IPS DF 4.7 (cell line): Measurements from ENCODE around the gene NAA25.
"Not testable (repeated sequence)": the region's sequence is repeated elsewhere in the genome, so short reads cannot be mapped to it uniquely, and the experiment has no call there.

Experiments
- DNase-seq: peaks from one replicate; pipeline ENCODE4 v3.0.0-alpha.2; 2013; ENCODE audit warnings: low spot score; ENCODE audit errors: extremely low read depth

NAA25 gene

GRCh38 chr12:112010415-112011344, 97.9 kb downstream of the NAA25 start:
- no peak for DNase-seq

DNA sequence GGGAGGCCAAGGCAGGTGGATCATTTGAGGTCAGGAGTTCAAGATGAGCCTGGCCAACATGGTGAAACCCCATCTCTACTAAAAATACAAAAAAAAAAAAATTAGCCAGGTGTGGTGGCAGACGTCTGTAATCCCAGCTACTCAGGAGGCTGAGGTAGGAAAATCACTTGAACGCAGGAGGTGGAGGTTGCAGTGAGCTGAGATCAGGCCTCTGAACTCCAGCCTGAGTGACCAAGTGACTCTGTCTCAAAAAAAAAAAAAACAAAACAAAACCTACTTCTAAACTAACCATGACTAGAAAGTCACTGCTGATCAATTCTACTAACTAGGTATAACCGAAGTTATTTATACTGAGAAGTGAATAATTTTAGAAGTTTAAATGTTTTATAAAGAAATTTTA, 99.0 kb downstream of the NAA25 start:
- not testable (repeated sequence) for DNase-seq

- no peak for DNase-seq
Measured at GRCh38 chr12:112008918-112009317, 99.7 kb downstream of the NAA25 start.

- DNase-seq, result no peak
Measured at GRCh38 chr12:112007945-112008344, 100.6 kb downstream of the NAA25 start.

DNA sequence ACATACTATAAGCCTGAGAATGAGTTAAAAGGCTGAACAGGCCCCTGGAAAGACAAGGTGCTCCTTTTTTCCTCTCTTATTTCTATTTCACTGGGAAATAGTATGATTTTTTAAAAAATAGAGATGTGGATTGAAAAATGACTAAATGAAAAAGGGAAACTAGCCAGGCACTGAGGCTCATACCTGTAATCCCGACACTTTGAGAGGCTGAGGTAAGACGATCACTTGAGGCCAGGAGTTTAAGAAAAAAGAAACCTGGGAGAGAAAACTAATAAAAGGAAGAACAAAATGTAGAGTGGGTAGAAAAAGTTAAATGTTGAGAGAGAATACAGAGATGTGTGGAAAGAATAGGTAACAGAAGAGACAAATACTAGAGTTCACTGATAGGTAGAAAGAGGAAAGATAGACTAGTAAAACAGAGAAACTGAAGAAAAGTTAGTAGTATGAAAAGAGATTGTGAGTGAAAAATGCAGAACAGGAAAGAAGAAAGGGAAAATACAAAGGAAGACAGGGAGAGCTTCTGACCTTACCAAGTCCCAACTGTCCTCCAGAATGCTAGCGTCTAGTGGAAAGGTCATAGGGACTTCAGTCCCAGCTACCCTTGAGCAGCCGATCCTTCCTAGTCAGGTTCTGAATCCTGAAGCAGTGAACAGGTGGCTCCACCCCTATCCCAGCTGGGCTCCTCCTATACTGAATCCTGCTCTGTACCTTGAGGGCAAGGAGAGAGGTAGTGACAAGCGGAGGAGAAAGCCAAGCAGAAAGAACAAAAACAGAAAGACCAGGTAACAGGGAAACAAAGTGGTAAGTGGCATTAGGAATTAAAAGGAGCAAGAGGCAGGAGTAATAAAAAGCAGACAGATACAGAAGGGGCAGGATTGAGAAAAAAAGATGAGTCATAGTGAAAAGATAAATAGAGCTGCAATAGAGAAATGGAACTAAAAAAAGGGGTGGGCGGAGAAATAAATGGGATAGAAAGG, 102.9 kb downstream of the NAA25 start:
- DNase-seq, result peak; percentile 53

DNA sequence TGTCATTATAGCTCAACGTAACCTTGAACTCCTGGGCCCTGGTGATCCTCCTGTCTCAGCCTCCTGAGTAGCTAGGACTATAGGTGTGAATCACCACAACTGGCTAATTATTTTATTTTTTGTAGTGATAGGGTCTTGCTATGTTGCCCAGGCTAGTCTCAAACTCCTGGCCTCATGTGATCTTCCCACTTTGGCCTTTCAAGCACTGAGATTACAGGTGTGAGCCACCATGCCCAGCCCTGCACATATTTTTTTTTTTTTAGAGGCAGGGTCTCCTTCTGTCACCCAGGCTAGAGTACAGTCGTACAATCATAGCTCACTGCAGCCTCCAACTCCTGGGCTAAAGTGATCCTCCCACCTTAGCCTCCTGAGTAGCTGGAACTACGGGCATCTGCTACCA, 104.5 kb downstream of the NAA25 start:
- DNase-seq, result no peak

DNA sequence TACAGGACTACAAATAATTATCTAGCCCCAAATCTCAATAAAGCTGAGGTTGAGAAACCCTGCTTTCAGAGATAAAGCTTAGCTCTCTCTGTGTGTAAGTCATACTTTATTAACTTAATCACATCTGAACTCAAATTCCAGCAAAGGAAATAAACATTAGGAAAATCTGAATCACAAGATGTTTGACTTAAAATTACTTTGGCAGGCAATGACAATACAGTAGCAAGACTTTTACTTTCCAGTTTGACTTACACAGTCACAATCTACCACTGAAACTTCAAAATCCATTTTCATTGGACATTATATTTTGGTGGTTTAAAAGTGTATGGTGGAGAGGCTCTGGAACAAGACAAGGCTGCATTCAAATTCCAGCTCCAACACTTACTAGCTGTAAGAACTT, 107.0 kb downstream of the NAA25 start:
- DNase-seq, result no peak

DNA sequence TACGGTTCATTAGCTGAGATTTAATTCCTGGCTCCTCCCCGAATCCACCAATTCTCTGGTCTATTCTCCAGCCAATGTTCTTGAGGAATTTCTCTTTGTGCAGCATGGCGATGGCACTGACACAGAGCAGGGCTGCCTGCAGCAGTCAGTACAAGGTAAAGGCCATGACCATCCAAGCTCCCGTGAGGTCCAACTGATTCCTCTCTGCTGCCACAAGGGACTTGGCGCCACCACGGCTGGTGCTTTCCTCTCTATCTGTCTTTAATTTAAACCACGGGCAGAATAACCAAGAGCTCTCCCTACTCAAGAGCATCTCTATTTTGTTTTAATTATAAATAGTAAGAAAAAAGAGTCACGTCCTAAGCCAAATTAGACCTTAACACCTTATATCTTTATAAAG, 107.8 kb downstream of the NAA25 start:
- DNase-seq, result no peak

DNA sequence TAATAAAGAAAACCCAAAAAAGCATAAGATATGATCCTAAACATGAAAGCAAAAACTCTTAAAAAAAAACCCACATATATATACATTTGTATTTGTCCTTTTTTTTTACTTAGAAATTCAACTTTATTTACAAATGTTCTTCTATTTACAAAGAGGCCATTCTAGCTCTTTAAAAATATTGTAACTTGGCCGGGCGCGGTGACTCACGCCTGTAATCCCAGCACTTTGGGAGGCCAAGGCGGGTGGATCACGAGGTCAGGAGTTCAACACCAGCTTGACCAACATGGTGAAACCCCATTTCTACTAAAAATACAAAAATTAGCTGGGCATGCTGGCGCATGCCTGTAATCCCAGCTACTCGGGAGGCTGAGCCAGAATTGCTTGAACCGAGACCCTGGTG, 109.5 kb downstream of the NAA25 start:
- DNase-seq, result not testable (repeated sequence)

DNA sequence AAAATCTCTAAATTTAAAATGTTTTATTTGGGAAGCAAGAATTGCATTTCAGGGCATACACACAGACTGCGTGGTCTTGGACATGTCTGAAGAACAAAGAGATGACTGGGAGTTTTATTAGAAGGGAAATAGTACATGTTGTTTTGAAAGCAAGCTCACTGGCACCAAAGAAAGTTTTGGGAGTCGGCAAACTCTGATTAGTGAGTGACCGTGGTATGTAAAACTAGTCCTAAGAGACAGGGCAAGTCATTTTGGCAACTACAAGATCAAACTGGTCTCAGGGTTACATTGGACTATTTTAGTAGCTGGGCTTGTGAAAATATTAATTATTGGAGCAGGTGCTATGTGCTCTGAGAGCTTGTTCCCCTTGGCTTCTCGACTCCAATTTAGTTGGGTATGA, 110.6 kb downstream of the NAA25 start:
- no peak for DNase-seq

DNA sequence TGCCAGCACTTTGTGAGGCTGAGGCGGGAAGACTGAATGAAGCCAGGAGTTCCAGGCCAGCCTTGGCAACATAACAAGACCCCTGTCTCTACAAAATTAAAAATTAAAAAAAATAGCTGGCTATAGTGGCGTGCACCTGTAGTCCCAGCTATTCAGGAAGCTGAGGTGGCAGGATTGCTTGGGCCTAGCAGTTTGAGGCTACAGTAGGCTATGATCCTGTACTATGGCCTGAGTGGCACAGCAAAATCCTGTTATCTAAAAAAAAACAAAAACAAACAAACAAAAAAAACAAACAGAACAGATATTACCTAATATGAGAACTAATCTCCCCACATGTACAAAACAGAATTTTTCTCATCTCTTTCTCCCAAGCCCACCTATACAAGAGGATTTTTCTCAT, 111.3 kb downstream of the NAA25 start:
- DNase-seq, result no peak

DNA sequence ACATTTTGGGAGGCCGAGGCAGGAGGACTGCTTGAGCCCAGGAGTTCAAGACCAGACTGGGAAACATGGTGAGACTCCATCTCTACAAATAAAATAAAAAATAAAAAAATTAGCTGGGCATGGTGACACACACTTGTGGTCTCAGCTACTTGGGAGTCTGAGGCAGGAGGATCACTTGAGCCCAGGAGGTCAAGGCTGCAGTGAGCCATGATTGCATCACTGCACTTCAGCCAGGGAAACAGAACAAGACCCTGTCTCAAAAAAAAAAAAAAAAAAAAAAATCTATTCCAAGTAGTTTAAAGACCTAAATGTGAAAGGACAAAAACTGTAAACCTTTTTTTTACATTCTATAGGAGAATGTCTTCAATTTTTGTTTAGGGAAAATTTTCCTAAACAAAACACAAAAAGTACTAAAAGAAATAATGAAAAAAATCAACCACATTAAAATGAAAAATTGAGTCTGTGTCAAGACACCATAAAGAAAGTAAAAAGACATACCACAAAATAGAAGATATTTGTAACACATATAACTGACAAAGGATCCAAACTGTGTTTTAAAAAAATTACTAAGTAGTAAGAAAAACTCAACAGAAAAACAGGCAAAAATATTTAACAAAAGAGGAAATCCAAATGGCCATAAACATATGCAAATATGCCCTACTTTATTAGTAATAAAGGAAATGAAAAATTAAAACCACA, 112.7 kb downstream of the NAA25 start:
- DNase-seq, result no peak

DNA sequence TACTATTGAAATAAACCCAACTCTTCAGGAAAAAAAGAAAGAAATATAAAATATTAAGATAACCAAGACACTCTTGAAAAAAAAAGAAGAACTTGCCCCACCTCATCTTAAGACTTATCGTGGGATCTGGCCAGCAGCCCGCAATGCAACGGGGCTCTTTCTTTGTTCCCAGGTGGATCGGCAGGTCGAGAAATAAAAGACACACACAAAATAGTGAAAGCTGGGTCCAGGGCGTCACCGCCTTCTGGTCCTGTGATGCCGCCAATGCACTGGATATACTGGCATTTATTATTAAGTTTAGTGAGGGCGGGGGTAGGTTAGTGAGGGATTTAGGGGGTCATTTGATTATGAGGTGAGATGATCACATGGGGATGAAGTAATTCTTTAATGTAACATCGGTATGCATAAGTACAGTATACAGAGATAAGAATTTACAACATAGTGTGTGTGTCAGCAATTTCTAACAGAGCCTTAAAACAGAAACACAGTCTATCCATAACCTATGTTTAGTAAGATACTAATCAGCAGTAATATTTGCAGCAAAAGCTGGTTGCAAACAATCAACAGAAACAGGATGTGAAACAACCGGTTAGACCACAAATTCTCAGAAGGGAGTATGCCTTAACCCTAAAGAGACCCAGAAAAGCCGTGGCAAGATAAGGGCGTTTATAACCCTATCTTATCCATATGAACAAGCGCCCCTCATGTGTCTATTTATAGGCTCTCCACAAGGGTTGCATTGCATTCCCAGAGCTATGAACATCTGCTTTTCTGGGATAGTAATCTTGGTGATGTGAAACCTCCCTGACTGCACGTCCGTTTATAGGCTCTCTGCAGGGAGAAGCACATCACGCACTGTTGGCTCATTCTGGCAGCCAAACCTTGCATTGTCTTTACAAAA, 114.1 kb downstream of the NAA25 start:
- not testable (repeated sequence) for DNase-seq

DNA sequence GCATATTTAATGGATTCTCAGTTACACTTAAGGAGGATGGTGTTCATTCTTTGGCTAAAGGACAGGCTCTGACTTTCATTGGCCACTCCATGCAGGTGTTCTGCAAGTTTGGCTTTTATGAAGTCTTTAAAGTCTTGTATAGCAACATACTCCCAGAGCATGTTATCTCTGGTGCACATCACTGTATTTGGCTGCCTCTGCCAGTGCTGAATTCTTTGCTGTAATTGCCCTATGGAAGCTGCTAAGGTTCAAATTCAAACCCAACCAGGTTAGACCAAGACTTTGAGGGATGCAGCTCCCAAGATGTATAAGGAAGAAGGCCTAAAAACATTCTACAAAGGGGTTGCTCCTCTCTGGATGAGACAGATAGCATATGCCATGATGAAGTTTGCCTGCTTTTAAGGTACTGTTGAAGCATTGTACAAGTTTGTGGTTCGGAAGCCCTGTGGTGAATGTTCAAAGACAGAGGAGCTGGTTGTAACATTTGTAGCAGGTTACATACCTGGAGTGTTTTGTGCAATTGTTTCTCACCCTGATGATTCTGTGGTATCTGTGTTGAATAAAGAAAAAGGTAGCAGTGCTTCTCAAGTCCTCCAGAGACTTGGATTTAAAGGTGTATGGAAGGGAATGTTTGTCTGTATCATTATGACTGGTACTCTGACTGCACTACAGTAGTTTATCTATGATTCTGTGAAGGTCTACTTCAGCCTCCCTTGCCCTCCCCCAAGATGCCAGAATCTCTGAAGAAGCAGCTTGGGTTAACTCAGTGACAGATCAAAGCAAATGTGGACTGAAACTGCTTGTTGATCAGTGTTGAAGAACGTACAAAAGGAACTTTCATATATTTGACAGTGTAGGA, 115.1 kb downstream of the NAA25 start:
- DNase-seq, result no peak

- no peak for DNase-seq
Measured at GRCh38 chr12:111992464-111992863, 116.1 kb downstream of the NAA25 start.

DNA sequence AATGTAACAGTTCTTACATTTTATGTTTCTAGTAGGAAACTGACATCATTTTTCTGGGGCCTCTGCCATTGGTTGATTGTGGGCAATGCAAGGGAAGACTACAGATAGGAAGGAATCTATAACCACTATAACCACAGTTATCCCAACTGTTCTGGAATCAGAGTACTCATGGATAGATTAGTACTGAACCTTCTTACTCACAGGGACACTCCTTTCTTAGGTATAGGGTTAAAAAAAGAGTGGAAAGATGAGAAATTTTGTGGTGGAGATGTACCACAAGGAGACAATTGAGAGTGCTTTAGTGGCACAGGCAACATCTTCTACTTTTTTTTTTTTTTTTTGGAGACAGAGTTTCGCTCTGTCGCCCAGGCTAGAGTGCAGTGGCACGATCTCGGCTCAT, 116.6 kb downstream of the NAA25 start:
- DNase-seq, result no peak

- no peak for DNase-seq
Measured at GRCh38 chr12:111991535-111991934, 117.0 kb downstream of the NAA25 start.

- DNase-seq, result no peak
Measured at GRCh38 chr12:111984820-111985219, 123.8 kb downstream of the NAA25 start.

- DNase-seq, result no peak
Measured at GRCh38 chr12:111981987-111982386, 126.6 kb downstream of the NAA25 start.

DNA sequence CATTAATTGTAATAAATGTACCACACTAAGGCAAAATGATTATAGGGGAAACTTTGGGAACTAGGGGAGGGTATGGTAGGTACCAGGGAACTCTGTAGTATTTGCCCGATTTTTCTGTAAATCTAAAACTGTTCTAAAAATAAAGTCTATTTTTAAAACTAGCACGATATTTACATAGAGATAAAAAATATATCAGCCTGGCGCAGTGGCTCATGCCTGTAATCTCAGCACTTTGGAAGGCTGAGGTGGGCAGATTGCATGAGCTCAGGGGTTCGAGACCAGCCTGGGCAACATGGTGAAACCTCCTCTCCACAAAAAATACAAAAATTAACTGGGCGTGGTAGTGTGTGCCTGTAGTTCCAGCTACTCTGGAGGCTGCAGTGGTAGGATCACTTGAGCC, 128.0 kb downstream of the NAA25 start:
- DNase-seq, result no peak
